Activated B cell treated with CpG ODN at 0.5 μM for 24 hours (primary cell): Measurements from ENCODE around the gene NXNL1. TPM values are rescaled to one million over a fixed set of nuclear protein-coding genes. Genes with fewer than 3 reads are reported as not detected.

Experiments
- ATAC-seq: fragments of 200-7000 bp; cut with Tn5 transposase; one replicate; pipeline ENCODE4 v1.10.0; 2021; ENCODE audit warnings: low read depth, mild to moderate bottlenecking, moderate library complexity
- CTCF ChIA-PET: fragments of 350-600 bp; sonication (Branson Sonifier 250); formaldehyde crosslinking; loops from one replicate; lab custom pipeline; 2021; ENCODE audit warnings: antibody characterized with exemption; lab: Charles Lee
- POLR2A ChIA-PET: fragments of 350-600 bp; sonication (Branson Sonifier 250); formaldehyde crosslinking; loops from one replicate; lab custom pipeline; 2021; ENCODE audit warnings: antibody characterized with exemption; lab: Charles Lee
- DNase-seq: peaks from one replicate; pipeline ENCODE4 v3.0.0; 2022
- H3K27ac Mint-ChIP-seq: one replicate; pipeline ENCODE4 v1.8.0; 2020; ENCODE audit warnings: mixed read lengths
- H3K27me3 Mint-ChIP-seq: one replicate; pipeline ENCODE4 v1.8.0; 2021; ENCODE audit warnings: mixed read lengths
- H3K36me3 Mint-ChIP-seq: one replicate; pipeline ENCODE4 v1.8.0; 2021; ENCODE audit warnings: low read depth, mixed read lengths
- H3K4me1 Mint-ChIP-seq: one replicate; pipeline ENCODE4 v1.8.0; 2021; ENCODE audit warnings: mixed read lengths
- H3K4me3 Mint-ChIP-seq: one replicate; pipeline ENCODE4 v1.8.0; 2020; ENCODE audit warnings: mild to moderate bottlenecking, mixed read lengths
- H3K9me3 Mint-ChIP-seq: one replicate; pipeline ENCODE4 v1.8.0; 2020; ENCODE audit warnings: mixed read lengths
- intact Hi-C: fragments of 100-400 bp; cut with micrococcal nuclease; formaldehyde crosslinking; loops from one replicate; pipeline ENCODE4 v1.15.1; 2024
- total RNA-seq: library from RNA; stranded (reverse); gene quantifications from 2 replicates; pipeline ENCODE4 v1.2.3, GENCODE V29; 2022
- TF ChIP-seq, protein P1 (sequence below): fragments of 200-600 bp; IDR thresholded peaks from one replicate; pipeline ENCODE4 v1.8.0; 2022; ENCODE audit warnings: antibody characterized with exemption, mild to moderate bottlenecking

The NXNL1 gene
- total RNA-seq, 1 donor from 2014 or later: not detected

DNA sequence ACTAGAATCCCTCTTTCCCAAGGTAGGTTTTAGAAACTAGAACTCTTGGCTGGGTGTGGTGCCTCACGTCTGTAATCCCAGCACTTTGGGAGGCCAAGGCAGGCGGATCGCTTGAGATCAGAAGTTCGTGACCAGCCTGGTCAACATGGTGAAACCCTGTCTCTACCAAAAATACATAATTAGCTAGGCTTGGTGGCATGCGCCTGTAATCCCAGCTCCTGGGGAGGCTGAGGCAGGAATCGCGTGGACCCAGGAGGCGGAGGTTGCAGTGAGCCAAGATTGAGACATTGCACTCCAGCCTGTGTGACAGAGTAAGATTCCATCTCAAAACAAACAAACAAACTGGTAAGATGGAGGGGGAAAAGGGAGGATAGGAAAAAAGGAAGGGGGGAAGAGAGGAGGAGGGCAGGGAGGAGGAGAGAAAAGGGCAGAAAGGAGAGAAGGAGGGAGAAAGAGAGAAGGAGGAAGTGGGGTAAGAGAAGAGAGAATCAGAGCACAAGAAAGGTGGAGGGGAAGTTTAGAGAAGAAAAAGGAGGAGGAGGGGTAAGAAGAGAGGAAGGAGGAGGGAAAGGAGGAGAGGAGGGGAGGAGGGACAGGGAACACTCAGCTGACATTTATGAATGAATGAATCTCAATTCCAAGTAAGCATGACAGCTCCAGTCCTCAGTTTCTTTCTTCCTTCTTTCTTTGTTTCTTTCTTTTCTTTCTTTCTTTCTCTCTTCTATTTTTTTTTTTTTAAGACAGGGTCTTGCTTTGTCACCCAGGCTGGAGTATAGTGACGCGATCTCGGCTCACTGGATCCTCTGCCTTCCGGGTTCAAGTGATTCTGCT lies 7.0 kb upstream of the NXNL1 start:
- intact Hi-C loops: loop anchor here (2.0 kb wide), 3 partner anchors 63 to 175 kb away; partner anchors contain the start of genes BST2 and GTPBP3
- no peak overlapping the region for H3K27ac Mint-ChIP-seq
- peaks cover 19% of the 10 kb centered on the region for H3K4me1 Mint-ChIP-seq
- no peaks in the 10 kb centered on the region for H3K36me3 Mint-ChIP-seq
- POLR2A ChIA-PET: interaction anchor here (0.7 to 1.2 kb wide), 3 partner anchors 44 to 133 kb away, joined by 3 to 7 read pairs (median 3); partner anchors contain the start of gene PGLS
- peaks cover 4% of the 10 kb centered on the region for H3K27me3 Mint-ChIP-seq
- TF ChIP-seq, protein P1, sequence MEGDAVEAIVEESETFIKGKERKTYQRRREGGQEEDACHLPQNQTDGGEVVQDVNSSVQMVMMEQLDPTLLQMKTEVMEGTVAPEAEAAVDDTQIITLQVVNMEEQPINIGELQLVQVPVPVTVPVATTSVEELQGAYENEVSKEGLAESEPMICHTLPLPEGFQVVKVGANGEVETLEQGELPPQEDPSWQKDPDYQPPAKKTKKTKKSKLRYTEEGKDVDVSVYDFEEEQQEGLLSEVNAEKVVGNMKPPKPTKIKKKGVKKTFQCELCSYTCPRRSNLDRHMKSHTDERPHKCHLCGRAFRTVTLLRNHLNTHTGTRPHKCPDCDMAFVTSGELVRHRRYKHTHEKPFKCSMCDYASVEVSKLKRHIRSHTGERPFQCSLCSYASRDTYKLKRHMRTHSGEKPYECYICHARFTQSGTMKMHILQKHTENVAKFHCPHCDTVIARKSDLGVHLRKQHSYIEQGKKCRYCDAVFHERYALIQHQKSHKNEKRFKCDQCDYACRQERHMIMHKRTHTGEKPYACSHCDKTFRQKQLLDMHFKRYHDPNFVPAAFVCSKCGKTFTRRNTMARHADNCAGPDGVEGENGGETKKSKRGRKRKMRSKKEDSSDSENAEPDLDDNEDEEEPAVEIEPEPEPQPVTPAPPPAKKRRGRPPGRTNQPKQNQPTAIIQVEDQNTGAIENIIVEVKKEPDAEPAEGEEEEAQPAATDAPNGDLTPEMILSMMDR: no peak
- DNase-seq (no peak), ATAC-seq (no peak)
- H3K9me3 Mint-ChIP-seq: no peaks in the 10 kb centered on the region
- CTCF ChIA-PET: interaction anchor here (0.7 to 1.3 kb wide), 2 partner anchors 13 to 284 kb away, joined by 3 read pairs; no protein-coding TSS in a partner anchor
- H3K4me3 Mint-ChIP-seq: no peak overlapping the region

DNA sequence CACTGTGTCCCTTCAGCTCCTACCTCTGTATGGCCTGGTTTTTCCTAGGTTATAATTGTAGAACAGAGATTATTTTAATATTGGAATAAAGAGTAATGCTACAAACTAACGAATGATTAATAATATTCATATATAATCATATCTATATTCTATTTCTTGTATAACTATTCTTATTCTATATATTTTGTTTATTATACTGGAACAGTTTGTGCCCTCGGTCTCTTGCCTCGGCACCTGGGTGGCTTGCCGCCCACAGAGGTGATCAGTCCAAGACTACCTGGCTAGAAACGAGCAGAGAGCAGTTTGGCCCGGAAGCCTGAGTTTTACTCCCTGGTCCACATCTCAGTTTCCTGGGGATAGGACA lies 5.7 kb upstream of the NXNL1 start:
- ChIA-PET POLR2A (no interaction called here), CTCF (interaction anchor here (0.6 to 1.6 kb wide), 9 partner anchors 12 to 206 kb away, joined by 3 to 7 read pairs (median 3); partner anchors contain the start of gene PGLS)
- Mint-ChIP-seq H3K9me3 (no peaks in the 10 kb centered on the region), H3K36me3 (no peaks in the 10 kb centered on the region), H3K4me1 (peaks cover 19% of the 10 kb centered on the region), H3K27me3 (peaks cover 4% of the 10 kb centered on the region), H3K4me3 (no peak overlapping the region), H3K27ac (no peak overlapping the region)
- TF ChIP-seq, protein P1: no peak
- no peak for DNase-seq
- no peak for ATAC-seq
- intact Hi-C loops: loop anchor here (1.0 to 2.0 kb wide), 5 partner anchors 71 to 391 kb away; partner anchors contain the start of genes HAUS8 and MYO9B

DNA sequence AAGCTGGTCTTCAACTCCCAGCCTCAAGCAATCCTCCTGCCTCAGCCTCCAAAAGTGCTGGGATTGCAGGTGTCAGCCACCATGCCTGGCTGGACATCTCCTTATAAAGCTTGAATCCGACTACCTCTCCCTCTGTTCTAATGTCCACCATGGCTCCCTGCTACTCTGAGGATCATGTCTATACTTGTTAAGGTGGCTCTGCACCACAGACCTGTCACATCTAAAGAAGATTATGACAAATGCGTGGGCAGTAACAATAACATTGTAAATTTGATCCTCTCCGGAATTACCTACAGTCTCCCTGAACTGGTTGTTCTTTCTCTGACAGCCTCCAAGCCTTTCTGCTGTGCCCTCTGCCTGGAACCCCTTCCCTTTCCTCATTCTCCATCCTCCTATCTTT lies 1.8 kb downstream of the NXNL1 start:
- POLR2A ChIA-PET: no interaction called here
- no peak for DNase-seq
- H3K27ac Mint-ChIP-seq: no peak overlapping the region
- no peaks in the 10 kb centered on the region for H3K9me3 Mint-ChIP-seq
- no peak for ATAC-seq
- TF ChIP-seq, protein P1: no peak
- intact Hi-C loops: no loop called here
- no peaks in the 10 kb centered on the region for H3K36me3 Mint-ChIP-seq
- no peak overlapping the region for H3K4me3 Mint-ChIP-seq
- CTCF ChIA-PET: interaction anchor here (1.0 kb wide), 1 partner anchor 397 kb away, joined by 3 read pairs; no protein-coding TSS in a partner anchor
- peaks cover 22% of the 10 kb centered on the region for H3K27me3 Mint-ChIP-seq
- peaks cover 2% of the 10 kb centered on the region for H3K4me1 Mint-ChIP-seq

DNA sequence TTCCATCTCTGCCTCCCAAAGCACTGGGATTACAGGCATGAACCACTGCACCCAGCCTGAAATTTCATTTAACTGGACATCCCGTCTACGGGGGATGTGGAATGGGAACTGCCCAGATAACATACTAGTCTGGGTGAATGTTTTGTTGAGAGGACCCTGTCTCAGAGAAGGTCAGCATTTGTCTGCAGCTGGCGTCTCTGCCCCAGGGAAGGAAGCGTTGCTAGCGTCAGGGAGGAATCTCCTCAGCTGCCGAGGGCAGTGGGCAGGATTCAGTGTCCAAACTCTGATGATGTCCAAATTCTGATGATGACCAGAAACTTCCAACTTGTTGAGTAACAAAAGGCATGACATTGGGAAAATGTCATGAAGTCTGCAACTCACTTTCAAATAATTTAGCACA lies 3.1 kb downstream of the NXNL1 start:
- intact Hi-C loops: no loop called here
- POLR2A ChIA-PET: no interaction called here

More for the DNA sequence above, 3.1 kb downstream of the NXNL1 start:
- no peaks in the 10 kb centered on the region for H3K9me3 Mint-ChIP-seq
- H3K27me3 Mint-ChIP-seq: peaks cover 27% of the 10 kb centered on the region
- H3K36me3 Mint-ChIP-seq: no peaks in the 10 kb centered on the region
- no peak overlapping the region for H3K4me3 Mint-ChIP-seq
- TF ChIP-seq, protein P1: no peak
- ATAC-seq (no peak), DNase-seq (no peak)
- CTCF ChIA-PET: no interaction called here
- H3K27ac Mint-ChIP-seq: no peak overlapping the region
- peaks cover 6% of the 10 kb centered on the region for H3K4me1 Mint-ChIP-seq
